ENCODE data around the gene SPRR1A.

Gene SPRR1A

GRCh38 chr1:152980676-152981075 is 3.2 kb upstream of the SPRR1A start:
- no peak overlapping the region for H3K4me3 ChIP-seq (replicated peaks; ENCODE audit: insufficient read depth, low read length)
- H3K27ac ChIP-seq (replicated peaks) = no peak overlapping the region
- no peaks in the 10 kb centered on the region for H3K27me3 ChIP-seq (ENCODE audit: insufficient read depth, poor library complexity, severe bottlenecking)
- no peak for TF ChIP-seq CTCF (IDR thresholded peaks at IDR 0.05; ENCODE audit: insufficient read depth, low read length)
- TF ChIP-seq SPI1 (IDR thresholded peaks at IDR 0.05; ENCODE audit: borderline replicate concordance, low read depth) = no peak
- no peak for TF ChIP-seq POLR2AphosphoS5 (IDR thresholded peaks at IDR 0.05; ENCODE audit: low read depth)
- no peak for TF ChIP-seq GABPA (IDR thresholded peaks at IDR 0.05; ENCODE audit: low read depth)
- TF ChIP-seq REST (IDR thresholded peaks at IDR 0.05; ENCODE audit: insufficient replicate concordance, low read depth) = no peak
- no peak for DNase-seq (ENCODE audit: low read depth in 1 of 2, low spot score in 1 of 2)

- H3K27me3 ChIP-seq (ENCODE audit: insufficient read depth, poor library complexity, severe bottlenecking) = no peaks in the 10 kb centered on the region
- no peak overlapping the region for H3K4me3 ChIP-seq (replicated peaks; ENCODE audit: insufficient read depth, low read length)
- TF ChIP-seq CTCF (IDR thresholded peaks at IDR 0.05; ENCODE audit: insufficient read depth, low read length) (no peak), SPI1 (IDR thresholded peaks at IDR 0.05; ENCODE audit: borderline replicate concordance, low read depth) (no peak), REST (IDR thresholded peaks at IDR 0.05; ENCODE audit: insufficient replicate concordance, low read depth) (no peak), POLR2AphosphoS5 (IDR thresholded peaks at IDR 0.05; ENCODE audit: low read depth) (no peak), GABPA (IDR thresholded peaks at IDR 0.05; ENCODE audit: low read depth) (no peak)
- no peak overlapping the region for H3K27ac ChIP-seq (replicated peaks)
- no peak for DNase-seq (ENCODE audit: low read depth in 1 of 2, low spot score in 1 of 2)
Measured at GRCh38 chr1:152981146-152981871, 2.6 kb upstream of the SPRR1A start.

GRCh38 chr1:152982076-152982475 is 1.8 kb upstream of the SPRR1A start:
- Histone ChIP-seq H3K27ac (replicated peaks) (no peak overlapping the region), H3K27me3 (ENCODE audit: insufficient read depth, poor library complexity, severe bottlenecking) (no peaks in the 10 kb centered on the region)

More at GRCh38 chr1:152982076-152982475, 1.8 kb upstream of the SPRR1A start:
- H3K4me3 ChIP-seq (replicated peaks; ENCODE audit: insufficient read depth, low read length) = no peak overlapping the region
- DNase-seq (ENCODE audit: low read depth in 1 of 2, low spot score in 1 of 2) = no peak
- TF ChIP-seq POLR2AphosphoS5 (IDR thresholded peaks at IDR 0.05; ENCODE audit: low read depth) = no peak
- no peak for TF ChIP-seq SPI1 (IDR thresholded peaks at IDR 0.05; ENCODE audit: borderline replicate concordance, low read depth)
- no peak for TF ChIP-seq CTCF (IDR thresholded peaks at IDR 0.05; ENCODE audit: insufficient read depth, low read length)
- TF ChIP-seq REST (IDR thresholded peaks at IDR 0.05; ENCODE audit: insufficient replicate concordance, low read depth) = no peak
- no peak for TF ChIP-seq GABPA (IDR thresholded peaks at IDR 0.05; ENCODE audit: low read depth)

Measured in HL-60 (cell line).